HepG2 (cell line): ENCODE results near the gene CH25H. TPM values are rescaled to one million over a fixed set of nuclear protein-coding genes. Genes with fewer than 3 reads are reported as not detected.

Experiments used
- ATAC-seq: fragments of 200-7000 bp; cut with Tn5 transposase; 3 replicates; pipeline ENCODE4 v1.9.1; 2020; ENCODE audit warnings: mild to moderate bottlenecking, moderate library complexity
- BruUV-seq: library from RNA; stranded (reverse); fragments of 400-500 nt; replicated peaks from 2 replicates; lab custom pipeline; 2021; lab: Mats Ljungman, UMichigan
- CTCF ChIA-PET: fragments of 300-600 bp; formaldehyde crosslinking; extraction: SDS; loops from one replicate; lab custom pipeline; 2021; ENCODE audit warnings: low total read pairs, inconsistent platforms, low intra/inter-chr PET ratio; lab: Yijun Ruan, JAX
- POLR2A ChIA-PET: fragments of 350-600 bp; sonication (Branson Sonifier 250); formaldehyde crosslinking; loops from one replicate; lab custom pipeline; 2020; ENCODE audit warnings: antibody characterized with exemption, inconsistent platforms; lab: Yijun Ruan, JAX
- DNase-seq: peaks from one replicate; pipeline ENCODE4 v3.0.0-alpha.2; 2015; ENCODE audit warnings: low spot score
- FAIRE-seq: peaks from 3 replicates; lab custom pipeline; 2011; peaks lifted over from hg19 to GRCh38; lab: Jason Lieb, UNC
- H2AFZ ChIP-seq: one replicate; pipeline ENCODE4 v1.6.1; 2011; ENCODE audit warnings: low read length, inconsistent platforms
- H3K27ac ChIP-seq: fragments of 300-600 bp; 3 replicates; pipeline ENCODE4 v1.8.0; 2011; ENCODE audit warnings: mixed run types, mild to moderate bottlenecking, mixed read lengths, low read length, inconsistent platforms; ENCODE audit not compliant: insufficient read depth; ENCODE audit errors: extremely low read length
- H3K27me3 ChIP-seq, 2 experiments: fragments of 200-600 bp in 1 of 2; 2 replicates in 1 of 2; 3 replicates in 1 of 2; pipeline versions ENCODE4 v1.6.0 to v1.8.0; 2011; ENCODE audit warnings: low read length in 2 of 2, mild to moderate bottlenecking in 2 of 2, moderate library complexity in 2 of 2, inconsistent platforms in 1 of 2; ENCODE audit not compliant: insufficient read depth in 2 of 2, control insufficient read depth in 1 of 2
- H3K36me3 ChIP-seq, 2 experiments: fragments of 200-600 bp in 1 of 2; replicated peaks in 1 of 2; 2 replicates in 1 of 2; 3 replicates in 1 of 2; pipeline versions ENCODE4 v1.5.1 to v1.8.0; 2011; ENCODE audit warnings: low read length in 2 of 2, inconsistent platforms in 1 of 2; ENCODE audit not compliant: insufficient read depth in 2 of 2, control insufficient read depth in 1 of 2
- H3K4me1 ChIP-seq: 2 replicates; pipeline ENCODE4 v1.5.1; 2012; ENCODE audit warnings: low read length, inconsistent platforms; ENCODE audit not compliant: insufficient read depth
- H3K4me2 ChIP-seq: 2 replicates; pipeline ENCODE4 v1.6.0; 2011; ENCODE audit warnings: low read depth, low read length, inconsistent platforms
- H3K4me3 ChIP-seq, 3 experiments: fragments of 200-600 bp in 1 of 3; sonication (generic), shearing (Covaris generic) in 1 of 3; replicated peaks in 1 of 3; 2 replicates each; pipeline ENCODE4 v1.5.1; 2011 to 2016; ENCODE audit warnings: low read length in 3 of 3, inconsistent platforms in 2 of 3, low read depth in 2 of 3, mild to moderate bottlenecking in 2 of 3, control low read depth in 1 of 3, mixed read lengths in 1 of 3; ENCODE audit not compliant: insufficient read depth in 1 of 3
- H3K79me2 ChIP-seq: one replicate; pipeline ENCODE4 v1.6.1; 2011; ENCODE audit warnings: low read length, inconsistent platforms; ENCODE audit not compliant: insufficient read depth
- H3K9ac ChIP-seq: 2 replicates; pipeline ENCODE4 v1.6.0; 2011; ENCODE audit warnings: mild to moderate bottlenecking, low read depth, low read length, inconsistent platforms; ENCODE audit not compliant: insufficient read depth
- H3K9me3 ChIP-seq: 2 replicates; pipeline ENCODE4 v1.5.1; 2012; ENCODE audit warnings: mild to moderate bottlenecking, low read length
- H4K20me1 ChIP-seq: 2 replicates; pipeline ENCODE4 v1.6.0; 2011; ENCODE audit warnings: inconsistent platforms, mild to moderate bottlenecking, low read length, moderate library complexity; ENCODE audit not compliant: insufficient read depth
- CCAR2 ChIP-seq: fragments of 200-400 bp; formaldehyde crosslinking; optimal IDR thresholded peaks from 2 replicates; pipeline ENCODE3; 2018; ENCODE audit warnings: low read depth, mild to moderate bottlenecking, low read length, moderate library complexity
- HNF4G ChIP-seq, 2 experiments: sonication (generic) in 1 of 2; formaldehyde crosslinking in 1 of 2; IDR thresholded peaks; 2 replicates each; pipeline versions ENCODE4 v1.4.0 to v1.6.1; 2011 to 2020; ENCODE audit warnings: borderline replicate concordance in 2 of 2, low read depth in 2 of 2, mild to moderate bottlenecking in 2 of 2, low read length in 1 of 2, missing genetic modification reagents in 1 of 2, moderate library complexity in 1 of 2
- MAFK ChIP-seq, 2 experiments: IDR thresholded peaks in 1 of 2; conservative IDR thresholded peaks in 1 of 2; 2 replicates each; pipeline ENCODE4 v1.6.1; 2011; ENCODE audit warnings: improper control_type of control experiment in 2 of 2, low read length in 2 of 2
- NONO ChIP-seq, 2 experiments: fragments of 450-650 bp in 1 of 2; sonication (generic) in 1 of 2; formaldehyde crosslinking in 1 of 2; IDR thresholded peaks in 1 of 2; conservative IDR thresholded peaks in 1 of 2; 2 replicates each; pipeline versions ENCODE4 v1.6.1 to v1.8.0; 2017 to 2022; ENCODE audit warnings: mild to moderate bottlenecking in 1 of 2, missing genetic modification reagents in 1 of 2, moderate library complexity in 1 of 2
- SP140L ChIP-seq: sonication (generic); formaldehyde crosslinking; IDR thresholded peaks from 2 replicates; pipeline ENCODE4 v1.4.0; 2020; ENCODE audit warnings: missing genetic modification reagents, borderline replicate concordance
- ZMYM2 ChIP-seq: sonication (generic); formaldehyde crosslinking; IDR thresholded peaks from 2 replicates; pipeline ENCODE4 v1.8.0; 2022; ENCODE audit warnings: mild to moderate bottlenecking, missing genetic modification reagents
- ZNF230 ChIP-seq: sonication (generic); formaldehyde crosslinking; IDR thresholded peaks from 2 replicates; pipeline ENCODE4 v1.4.0; 2020; ENCODE audit warnings: mild to moderate bottlenecking, missing genetic modification reagents
- ZNF343 ChIP-seq: sonication (generic); formaldehyde crosslinking; IDR thresholded peaks from 2 replicates; pipeline ENCODE4 v1.4.0; 2020; ENCODE audit warnings: mild to moderate bottlenecking, missing genetic modification reagents
- ZNF510 ChIP-seq: sonication (generic); formaldehyde crosslinking; IDR thresholded peaks from 2 replicates; pipeline ENCODE4 v1.4.0; 2020; ENCODE audit warnings: low read depth, mild to moderate bottlenecking, missing genetic modification reagents
- WGBS: methylation state at CpG from one replicate; pipeline ENCODE4 v1.1.6; 2017; ENCODE audit warnings: low lambda C conversion rate; 5-methylcytosine and 5-hydroxymethylcytosine counted together
- in situ Hi-C: cut with HindIII; loops from 2 replicates; pipeline ENCODE4 v1.10.0; 2017; ENCODE audit warnings: low pct_unique_long_range_greater_than_20kb; ENCODE audit not compliant: extremely low pct_ligation_motif_present
- intact Hi-C: fragments of 100-400 bp; cut with micrococcal nuclease; formaldehyde crosslinking; loops from one replicate; pipeline ENCODE4 v1.10.0; 2022; ENCODE audit not compliant: unreplicated experiment
- polyA plus RNA-seq, 8 experiments: library from polyadenylated mRNA; depleted of rRNA in 3 of 8; stranded (reverse) in 7 of 8; unstranded in 1 of 8; fragments of >200 nt; fragmentation: Illumina TruSeq in 4 of 8; extraction: Trizol in 4 of 8; gene quantifications; 2 replicates each; pipeline versions ENCODE4 v1.2.1 to v1.2.3, GENCODE V29; 2011 to 2016; ENCODE audit warnings: low read depth in 4 of 8, missing spikeins in 1 of 8, mixed read lengths in 1 of 8; ENCODE audit not compliant: insufficient read depth in 1 of 8
- total RNA-seq, 5 experiments: library from RNA; depleted of rRNA; stranded (reverse); fragments of >200 nt; fragmentation: Illumina TruSeq; extraction: Trizol; gene quantifications; 2 replicates each; pipeline ENCODE4 v1.2.3, GENCODE V29; 2016; ENCODE audit warnings: low read depth in 1 of 5
- TF ChIP-seq, protein P1 (sequence below): sonication (generic); formaldehyde crosslinking; IDR thresholded peaks from 2 replicates; pipeline ENCODE4 v1.8.0; 2022; ENCODE audit warnings: mild to moderate bottlenecking, missing genetic modification reagents, moderate library complexity
- TF ChIP-seq, protein P2 (sequence below), 2 experiments: sonication (generic) in 1 of 2; formaldehyde crosslinking in 1 of 2; IDR thresholded peaks; 2 replicates each; pipeline versions ENCODE4 v1.4.0 to v1.6.1; 2018 to 2020; ENCODE audit warnings: missing genetic modification reagents in 2 of 2, borderline replicate concordance in 1 of 2, low read depth in 1 of 2, mild to moderate bottlenecking in 1 of 2, missing biosample characterization in 1 of 2

The CH25H gene
- total and polyA plus RNA-seq, 2 of the 13 experiments (the other 11 are each of a cell fraction or from before 2014, with no cell fraction given), result not detected

DNA sequence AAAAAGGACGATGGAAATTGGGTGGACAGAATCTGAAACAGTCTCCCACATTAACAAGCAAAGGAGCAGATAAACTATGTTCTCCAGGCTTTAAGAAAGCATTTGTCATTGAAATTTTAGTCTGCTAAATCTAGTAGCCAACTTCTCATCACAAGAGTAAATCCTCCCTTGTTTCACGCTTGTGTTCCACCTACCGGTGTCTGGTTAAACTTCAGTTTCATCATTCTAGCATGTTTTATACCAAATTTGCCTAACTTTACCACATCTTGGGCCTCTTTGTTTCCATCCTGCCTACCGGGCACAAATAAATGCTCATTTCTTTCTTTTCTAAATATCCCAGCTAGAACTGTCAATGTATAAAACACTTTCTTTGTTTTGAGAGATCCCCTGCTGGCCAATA, 38.7 kb upstream of the CH25H start:
- H3K27ac ChIP-seq, result no peak overlapping the region
- no peak overlapping the region for H3K4me3 ChIP-seq
- no peak overlapping the region for H2AFZ ChIP-seq
- no TSS peak for BruUV-seq
- no peak for FAIRE-seq
- TF ChIP-seq SP140L (CRISPR knock-in tag), result no peak
- no peak for TF ChIP-seq ZMYM2
- TF ChIP-seq ZNF343, result no peak
- no peak for TF ChIP-seq NONO (IDR thresholded peaks at IDR 0.05)
- no peak for TF ChIP-seq NONO (CRISPR knock-in tag; conservative IDR thresholded peaks at IDR 0.05)
- no peak for TF ChIP-seq MAFK (conservative IDR thresholded peaks at IDR 0.05 in 1 of 2, IDR thresholded peaks at IDR 0.05 in 1 of 2; ENCODE audit: low read length in 2 of 2)
- TF ChIP-seq HNF4G (IDR thresholded peaks at IDR 0.05; ENCODE audit: borderline replicate concordance, low read depth, low read length), result no peak
- TF ChIP-seq HNF4G (CRISPR knock-in tag; IDR thresholded peaks at IDR 0.05; ENCODE audit: borderline replicate concordance, low read depth), result no peak
- TF ChIP-seq, protein P1, sequence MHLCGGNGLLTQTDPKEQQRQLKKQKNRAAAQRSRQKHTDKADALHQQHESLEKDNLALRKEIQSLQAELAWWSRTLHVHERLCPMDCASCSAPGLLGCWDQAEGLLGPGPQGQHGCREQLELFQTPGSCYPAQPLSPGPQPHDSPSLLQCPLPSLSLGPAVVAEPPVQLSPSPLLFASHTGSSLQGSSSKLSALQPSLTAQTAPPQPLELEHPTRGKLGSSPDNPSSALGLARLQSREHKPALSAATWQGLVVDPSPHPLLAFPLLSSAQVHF, result no peak
- TF ChIP-seq, protein P2, sequence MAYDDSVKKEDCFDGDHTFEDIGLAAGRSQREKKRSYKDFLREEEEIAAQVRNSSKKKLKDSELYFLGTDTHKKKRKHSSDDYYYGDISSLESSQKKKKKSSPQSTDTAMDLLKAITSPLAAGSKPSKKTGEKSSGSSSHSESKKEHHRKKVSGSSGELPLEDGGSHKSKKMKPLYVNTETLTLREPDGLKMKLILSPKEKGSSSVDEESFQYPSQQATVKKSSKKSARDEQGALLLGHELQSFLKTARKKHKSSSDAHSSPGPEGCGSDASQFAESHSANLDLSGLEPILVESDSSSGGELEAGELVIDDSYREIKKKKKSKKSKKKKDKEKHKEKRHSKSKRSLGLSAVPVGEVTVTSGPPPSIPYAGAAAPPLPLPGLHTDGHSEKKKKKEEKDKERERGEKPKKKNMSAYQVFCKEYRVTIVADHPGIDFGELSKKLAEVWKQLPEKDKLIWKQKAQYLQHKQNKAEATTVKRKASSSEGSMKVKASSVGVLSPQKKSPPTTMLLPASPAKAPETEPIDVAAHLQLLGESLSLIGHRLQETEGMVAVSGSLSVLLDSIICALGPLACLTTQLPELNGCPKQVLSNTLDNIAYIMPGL (CRISPR knock-in tag; IDR thresholded peaks at IDR 0.05; ENCODE audit: borderline replicate concordance in 1 of 2, low read depth in 1 of 2), result no peak
- no peak for TF ChIP-seq ZNF510 (CRISPR knock-in tag)
- TF ChIP-seq ZNF230, result no peak
- TF ChIP-seq CCAR2, result no peak
- TF ChIP-seq, all 625 proteins: peak for 0
- Histone ChIP-seq H3K36me3 (no peaks in the 10 kb centered on the region), H3K9me3 (no peaks in the 10 kb centered on the region), H3K9ac (no peak overlapping the region), H3K4me2 (no peak overlapping the region), H4K20me1 (no peaks in the 10 kb centered on the region), H3K79me2 (peaks cover 2% of the 10 kb centered on the region), H3K4me1 (peaks cover 42% of the 10 kb centered on the region), H3K27me3 (no peaks in the 10 kb centered on the region)
- DNase-seq (no peak), ATAC-seq (no peak)
- intact Hi-C loops (no loop called here), in situ Hi-C loops (no loop called here)
- WGBS, result 95% methylated on average over 4 of the region's 4 CpGs
- ChIA-PET POLR2A (no interaction called here), CTCF (no interaction called here)
